Neuron (in vitro differentiated cells): Measurements from ENCODE around the gene RNASE3.
"Not testable (repeated sequence)": the region's sequence is repeated elsewhere in the genome, so short reads cannot be mapped to it uniquely, and the experiment has no call there.

Source experiments
- H2AFZ ChIP-seq: one replicate; pipeline ENCODE4 v1.6.1; 2013; ENCODE audit warnings: low read depth, mild to moderate bottlenecking, inconsistent platforms, low read length, moderate library complexity
- H3K27me3 ChIP-seq: one replicate; pipeline ENCODE4 v1.6.1; 2013; ENCODE audit warnings: low read length; ENCODE audit not compliant: insufficient read depth
- H3K36me3 ChIP-seq: one replicate; pipeline ENCODE4 v1.6.1; 2013; ENCODE audit warnings: low read length; ENCODE audit not compliant: insufficient read depth
- H3K4me1 ChIP-seq: one replicate; pipeline ENCODE4 v1.6.1; 2013; ENCODE audit warnings: low read length; ENCODE audit not compliant: insufficient read depth
- H3K4me3 ChIP-seq: 2 replicates; pipeline ENCODE4 v1.5.1; 2013; ENCODE audit warnings: mild to moderate bottlenecking, low read length, moderate library complexity
- H3K9me3 ChIP-seq: one replicate; pipeline ENCODE4 v1.6.1; 2013; ENCODE audit warnings: low read length

RNASE3 gene

GRCh38 chr14:20878695-20879094 lies 12.5 kb upstream of the RNASE3 start:
- Histone ChIP-seq H3K27me3 (no peaks in the 10 kb centered on the region), H3K4me3 (no peak overlapping the region), H3K9me3 (no peaks in the 10 kb centered on the region), H3K36me3 (no peaks in the 10 kb centered on the region), H2AFZ (no peak overlapping the region), H3K4me1 (no peaks in the 10 kb centered on the region)

GRCh38 chr14:20881229-20881628 lies 10.0 kb upstream of the RNASE3 start:
- not testable (repeated sequence) for H3K9me3 ChIP-seq, H3K36me3 ChIP-seq, H3K4me1 ChIP-seq, H2AFZ ChIP-seq, H3K4me3 ChIP-seq, H3K27me3 ChIP-seq

- not testable (repeated sequence) for H2AFZ ChIP-seq, H3K4me3 ChIP-seq, H3K36me3 ChIP-seq, H3K9me3 ChIP-seq, H3K4me1 ChIP-seq, H3K27me3 ChIP-seq
Observed at GRCh38 chr14:20882787-20883186, 8.4 kb upstream of the RNASE3 start.

GRCh38 chr14:20888411-20888810 lies 2.8 kb upstream of the RNASE3 start:
- not testable (repeated sequence) for H3K36me3 ChIP-seq, H2AFZ ChIP-seq, H3K4me1 ChIP-seq, H3K4me3 ChIP-seq, H3K9me3 ChIP-seq
- H3K27me3 ChIP-seq: peaks cover 11% of the 10 kb centered on the region

GRCh38 chr14:20895322-20895721 lies 4.1 kb downstream of the RNASE3 start:
- not testable (repeated sequence) for H3K36me3 ChIP-seq, H3K4me1 ChIP-seq, H3K4me3 ChIP-seq, H2AFZ ChIP-seq, H3K9me3 ChIP-seq
- H3K27me3 ChIP-seq: peaks cover 12% of the 10 kb centered on the region

GRCh38 chr14:20904393-20905029 lies 13.3 kb downstream of the RNASE3 start:
- H3K27me3 ChIP-seq: no peaks in the 10 kb centered on the region

GRCh38 chr14:20905676-20906075 lies 14.5 kb downstream of the RNASE3 start:
- H2AFZ ChIP-seq: no peak overlapping the region
- no peaks in the 10 kb centered on the region for H3K36me3 ChIP-seq
- H3K4me3 ChIP-seq: no peak overlapping the region
- H3K27me3 ChIP-seq: no peaks in the 10 kb centered on the region
- H3K4me1 ChIP-seq: no peaks in the 10 kb centered on the region
- no peaks in the 10 kb centered on the region for H3K9me3 ChIP-seq

More at GRCh38 chr14:20904393-20905029, 13.3 kb downstream of the RNASE3 start:
- no peak overlapping the region for H2AFZ ChIP-seq
- no peak overlapping the region for H3K4me3 ChIP-seq
- H3K9me3 ChIP-seq: no peaks in the 10 kb centered on the region
- no peaks in the 10 kb centered on the region for H3K36me3 ChIP-seq
- H3K4me1 ChIP-seq: no peaks in the 10 kb centered on the region

GRCh38 chr14:20907214-20907613 lies 16.0 kb downstream of the RNASE3 start:
- Histone ChIP-seq H2AFZ (no peak overlapping the region), H3K4me1 (no peaks in the 10 kb centered on the region)

GRCh38 chr14:20910822-20911221 lies 19.6 kb downstream of the RNASE3 start:
- not testable (repeated sequence) for H3K4me3 ChIP-seq, H3K4me1 ChIP-seq, H3K9me3 ChIP-seq, H3K27me3 ChIP-seq, H2AFZ ChIP-seq, H3K36me3 ChIP-seq

More at GRCh38 chr14:20907214-20907613, 16.0 kb downstream of the RNASE3 start:
- Histone ChIP-seq H3K36me3 (no peaks in the 10 kb centered on the region), H3K4me3 (no peak overlapping the region), H3K27me3 (no peaks in the 10 kb centered on the region), H3K9me3 (no peaks in the 10 kb centered on the region)

GRCh38 chr14:20919038-20919756 lies 28.0 kb downstream of the RNASE3 start:
- H3K9me3 ChIP-seq, H2AFZ ChIP-seq, H3K27me3 ChIP-seq, H3K4me3 ChIP-seq, H3K36me3 ChIP-seq, H3K4me1 ChIP-seq: not testable (repeated sequence)

GRCh38 chr14:20923766-20924297 lies 32.6 kb downstream of the RNASE3 start:
- H3K4me3 ChIP-seq, H3K27me3 ChIP-seq, H3K9me3 ChIP-seq, H3K4me1 ChIP-seq, H3K36me3 ChIP-seq, H2AFZ ChIP-seq: not testable (repeated sequence)

- H2AFZ ChIP-seq: no peak overlapping the region
- no peak overlapping the region for H3K4me3 ChIP-seq
- no peaks in the 10 kb centered on the region for H3K4me1 ChIP-seq
- H3K36me3 ChIP-seq: no peaks in the 10 kb centered on the region
- H3K27me3 ChIP-seq: peaks cover 3% of the 10 kb centered on the region
- H3K9me3 ChIP-seq: no peaks in the 10 kb centered on the region
Observed at GRCh38 chr14:20934148-20934762, 43.1 kb downstream of the RNASE3 start.

GRCh38 chr14:20935303-20935984 lies 44.3 kb downstream of the RNASE3 start:
- no peak overlapping the region for H2AFZ ChIP-seq

More at GRCh38 chr14:20935303-20935984, 44.3 kb downstream of the RNASE3 start:
- H3K36me3 ChIP-seq: no peaks in the 10 kb centered on the region
- no peak overlapping the region for H3K4me3 ChIP-seq
- no peaks in the 10 kb centered on the region for H3K9me3 ChIP-seq
- H3K4me1 ChIP-seq: no peaks in the 10 kb centered on the region
- peaks cover 3% of the 10 kb centered on the region for H3K27me3 ChIP-seq
